CD4-positive, alpha-beta T cell (primary cell): ENCODE data around the gene PARD3B. TPM values are rescaled to one million over a fixed set of nuclear protein-coding genes. Genes with fewer than 3 reads are reported as not detected.

Experiments
- ATAC-seq: fragments of 200-7000 bp; cut with Tn5 transposase; one replicate; pipeline ENCODE4 v1.10.0; 2022; ENCODE audit warnings: mild to moderate bottlenecking; ENCODE audit not compliant: poor library complexity
- CTCF ChIA-PET: fragments of 350-600 bp; sonication (Branson Sonifier 250); formaldehyde crosslinking; loops from one replicate; lab custom pipeline; 2021; ENCODE audit warnings: antibody characterized with exemption, inconsistent platforms; lab: Charles Lee
- POLR2A ChIA-PET: fragments of 350-600 bp; sonication (Branson Sonifier 250); formaldehyde crosslinking; loops from one replicate; lab custom pipeline; 2021; ENCODE audit warnings: antibody characterized with exemption, inconsistent platforms; lab: Charles Lee
- DNase-seq, 14 experiments: peaks; one replicate each; pipeline ENCODE4 v3.0.0-alpha.2; 2013 to 2020; ENCODE audit warnings: mixed read lengths in 2 of 14
- H3K27ac ChIP-seq, 2 donors: one replicate each; pipeline versions ENCODE4 v1.5.1 to v1.7.0; 2013; ENCODE audit warnings: low read length in 2 of 2, low read depth in 1 of 2, mild to moderate bottlenecking in 1 of 2
- H3K27me3 ChIP-seq, 2 experiments: 1 replicate in 1 of 2; 2 replicates in 1 of 2; pipeline versions ENCODE4 v1.6.1 to v1.7.0; 2013; ENCODE audit warnings: low read length in 2 of 2, control low read depth in 1 of 2, mild to moderate bottlenecking in 1 of 2, moderate library complexity in 1 of 2; ENCODE audit not compliant: insufficient read depth in 2 of 2, control insufficient read depth in 1 of 2
- H3K36me3 ChIP-seq: one replicate; pipeline ENCODE4 v1.6.1; 2013; ENCODE audit warnings: low read length, control low read depth; ENCODE audit not compliant: insufficient read depth
- H3K4me1 ChIP-seq: one replicate; pipeline ENCODE4 v1.6.1; 2013; ENCODE audit warnings: low read length, control low read depth; ENCODE audit not compliant: insufficient read depth
- H3K4me3 ChIP-seq: one replicate; pipeline ENCODE4 v1.5.1; 2013; ENCODE audit warnings: mild to moderate bottlenecking, low read length, moderate library complexity
- H3K9me3 ChIP-seq, 2 experiments: 1 replicate in 1 of 2; 2 replicates in 1 of 2; pipeline versions ENCODE4 v1.6.1 to v1.7.0; 2013; ENCODE audit warnings: low read length in 2 of 2, mild to moderate bottlenecking in 2 of 2, control low read depth in 1 of 2, moderate library complexity in 1 of 2; ENCODE audit not compliant: control insufficient read depth in 1 of 2, insufficient read depth in 1 of 2
- H3K27ac Mint-ChIP-seq: one replicate; pipeline ENCODE4 v1.8.0; 2020; ENCODE audit warnings: mixed read lengths
- H3K27me3 Mint-ChIP-seq: one replicate; pipeline ENCODE4 v1.8.0; 2021; ENCODE audit warnings: mixed read lengths
- H3K36me3 Mint-ChIP-seq: one replicate; pipeline ENCODE4 v1.8.0; 2021; ENCODE audit warnings: low read depth, mixed read lengths
- H3K4me1 Mint-ChIP-seq: one replicate; pipeline ENCODE4 v1.8.0; 2021; ENCODE audit warnings: low read depth, mixed read lengths
- H3K4me3 Mint-ChIP-seq: one replicate; pipeline ENCODE4 v1.8.0; 2020; ENCODE audit warnings: mild to moderate bottlenecking, mixed read lengths
- H3K9me3 Mint-ChIP-seq: one replicate; pipeline ENCODE4 v1.8.0; 2020; ENCODE audit warnings: mixed read lengths
- CTCF ChIP-seq: fragments of 200-600 bp; IDR thresholded peaks from one replicate; pipeline ENCODE4 v1.8.0; 2022; ENCODE audit warnings: antibody characterized with exemption, mild to moderate bottlenecking
- intact Hi-C, 2 experiments: fragments of 100-400 bp; cut with DNase I in 1 of 2; cut with micrococcal nuclease in 1 of 2; formaldehyde crosslinking; loops; one replicate each; pipeline versions ENCODE4 v1.15.1 to v1.9.0; 2023 to 2025; cut with DNase I, micrococcal nuclease
- total RNA-seq, 174 experiments: library from RNA in 2 of 174; stranded (reverse) in 2 of 174; gene quantifications; one replicate each; pipeline ENCODE4 v1.2.3 and lab custom pipeline; 2021 to 2026

The PARD3B gene
- total RNA-seq, 2 experiments from 2014 or later: 0.87 to 1.9 TPM

- Mint-ChIP-seq H3K4me3 (no peak overlapping the region), H3K27me3 (no peaks in the 10 kb centered on the region), H3K4me1 (no peaks in the 10 kb centered on the region), H3K36me3 (no peaks in the 10 kb centered on the region), H3K27ac (no peak overlapping the region), H3K9me3 (no peaks in the 10 kb centered on the region)
- CTCF ChIA-PET: no interaction called here
- H3K4me1 ChIP-seq: no peaks in the 10 kb centered on the region
- no peak overlapping the region for H3K27ac ChIP-seq
- no peaks in the 10 kb centered on the region for H3K36me3 ChIP-seq
- no peaks in the 10 kb centered on the region for H3K9me3 ChIP-seq
- ATAC-seq (no peak), DNase-seq (no peak)
- intact Hi-C loops: no loop called here
- POLR2A ChIA-PET: no interaction called here
- TF ChIP-seq CTCF: no peak
- no peaks in the 10 kb centered on the region for H3K27me3 ChIP-seq
- no peak overlapping the region for H3K4me3 ChIP-seq
Measured at GRCh38 chr2:205156457-205156856, 611.2 kb downstream of the PARD3B start.

- Histone ChIP-seq H3K9me3 (no peaks in the 10 kb centered on the region), H3K4me3 (no peak overlapping the region), H3K4me1 (no peaks in the 10 kb centered on the region), H3K27ac (no peak overlapping the region), H3K27me3 (no peaks in the 10 kb centered on the region), H3K36me3 (no peaks in the 10 kb centered on the region)
- Mint-ChIP-seq H3K27me3 (no peaks in the 10 kb centered on the region), H3K27ac (no peak overlapping the region), H3K36me3 (no peaks in the 10 kb centered on the region), H3K9me3 (no peaks in the 10 kb centered on the region), H3K4me3 (no peak overlapping the region), H3K4me1 (no peaks in the 10 kb centered on the region)
- ChIA-PET POLR2A (interaction anchor here (0.8 kb wide), 1 partner anchor 65 kb away, joined by 3 read pairs; no protein-coding TSS in a partner anchor), CTCF (no interaction called here)
- DNase-seq: no peak
- no peak for ATAC-seq
- TF ChIP-seq CTCF: no peak
- intact Hi-C loops: no loop called here
Measured at GRCh38 chr2:205158404-205158803, 613.1 kb downstream of the PARD3B start.

- Histone ChIP-seq H3K4me1 (no peaks in the 10 kb centered on the region), H3K27ac (no peak overlapping the region), H3K36me3 (no peaks in the 10 kb centered on the region), H3K27me3 (no peaks in the 10 kb centered on the region), H3K9me3 (no peaks in the 10 kb centered on the region), H3K4me3 (no peak overlapping the region)
- ChIA-PET CTCF (no interaction called here), POLR2A (no interaction called here)
- DNase-seq: no peak
- intact Hi-C loops: no loop called here
- ATAC-seq: no peak
- Mint-ChIP-seq H3K4me3 (no peak overlapping the region), H3K27me3 (no peaks in the 10 kb centered on the region), H3K4me1 (no peaks in the 10 kb centered on the region), H3K9me3 (no peaks in the 10 kb centered on the region), H3K27ac (no peak overlapping the region), H3K36me3 (no peaks in the 10 kb centered on the region)
- TF ChIP-seq CTCF: no peak
Measured at GRCh38 chr2:205161156-205161839, 616.0 kb downstream of the PARD3B start.
